T-helper 2 cell treated with Interferon-gamma antibody and Interleukin-4, amounts not matched to agents 100 ng/mL and 5 ng/mL, for 36 hours (primary cell): ENCODE results near the gene DPP7. TPM values are rescaled to one million over a fixed set of nuclear protein-coding genes. Genes with fewer than 3 reads are reported as not detected.

Experiments used
- intact Hi-C: fragments of 100-400 bp; cut with micrococcal nuclease; formaldehyde crosslinking; loops from one replicate; pipeline ENCODE4 v1.15.1; 2023
- total RNA-seq: library from RNA; stranded (reverse); gene quantifications from 2 replicates; pipeline ENCODE4 v1.2.3, GENCODE V29; 2022

The DPP7 gene
- total RNA-seq, 1 donor from 2014 or later, result 229 TPM

DNA sequence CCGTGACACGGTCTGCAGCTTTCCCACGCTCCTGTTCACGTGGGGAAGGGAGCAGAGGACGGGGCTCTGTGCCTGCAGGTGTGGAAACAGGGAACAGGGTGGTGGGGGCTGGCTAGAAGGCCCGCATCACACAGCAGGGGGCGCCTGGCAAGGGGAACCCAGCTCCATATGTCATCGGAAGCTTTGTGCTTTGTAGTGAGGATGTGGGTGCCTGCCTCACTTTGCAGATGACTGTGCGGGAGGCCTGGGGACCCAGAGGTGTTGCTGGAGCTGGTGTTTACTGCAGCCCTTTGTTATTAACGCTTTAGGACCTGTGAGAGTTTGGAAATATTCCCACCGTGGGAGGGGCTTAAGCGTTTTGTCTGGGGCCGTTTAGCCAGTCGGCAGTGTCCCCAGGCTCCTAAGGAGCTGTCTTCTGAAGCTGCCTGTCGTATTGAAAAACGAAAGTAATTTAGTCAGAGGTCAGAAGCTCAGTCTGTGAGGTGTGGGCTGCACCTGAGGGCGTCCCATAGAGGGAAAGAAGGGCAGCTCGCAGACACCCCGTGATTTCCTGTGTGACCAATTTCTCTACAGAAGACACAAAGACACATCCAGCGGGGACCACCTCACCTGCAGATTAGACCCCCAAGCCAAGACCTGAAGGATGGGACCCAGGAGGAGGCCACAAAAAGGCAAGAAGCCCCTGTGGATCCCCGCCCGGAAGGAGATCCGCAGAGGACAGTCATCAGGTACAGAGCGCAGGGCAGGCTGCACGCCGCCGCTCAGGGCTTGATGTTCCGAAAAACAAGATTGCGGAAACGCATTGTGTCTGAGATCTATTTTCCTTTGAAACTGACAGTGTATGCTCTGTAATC lies 18.6 kb downstream of the DPP7 start:
- intact Hi-C loops, result loop anchor here (1.0 kb wide), 3 partner anchors 10 to 31 kb away; partner anchors contain the start of genes DPP7 and MAN1B1

DNA sequence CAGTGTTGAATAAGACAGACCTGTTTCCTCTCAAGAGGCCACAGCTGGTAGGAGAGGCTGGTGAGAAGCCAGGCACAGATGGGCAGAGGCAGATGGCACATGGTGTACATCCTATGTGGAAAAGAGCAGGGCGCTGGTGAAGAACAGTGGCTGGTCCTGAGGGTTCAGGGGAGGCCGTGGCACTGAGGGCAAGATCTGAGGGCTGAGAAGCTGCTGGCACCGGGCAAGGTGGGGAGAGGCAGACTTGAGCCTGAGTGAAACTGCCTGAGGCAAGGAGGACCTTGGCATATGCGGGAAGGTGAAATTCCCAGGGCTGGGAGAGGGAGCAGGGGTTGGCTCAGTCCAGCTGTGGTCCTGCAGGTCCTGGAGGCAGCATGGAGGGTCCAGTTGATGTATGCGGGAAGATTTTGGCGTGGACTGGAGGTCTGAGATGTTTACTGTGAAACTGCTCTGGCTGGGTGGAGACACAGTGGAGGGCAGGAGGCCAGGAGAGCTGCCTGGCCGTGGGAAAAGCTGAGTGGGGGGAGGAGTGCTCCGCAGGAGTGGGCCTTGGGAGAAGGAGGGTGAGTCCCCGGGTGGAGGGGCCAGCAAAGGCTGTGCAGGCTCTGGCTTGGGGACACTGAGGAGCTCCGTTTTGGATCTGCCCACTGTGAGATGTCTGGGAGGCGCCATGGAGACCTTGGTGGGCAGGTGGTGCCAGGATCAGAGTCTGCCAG lies 25.1 kb downstream of the DPP7 start:
- intact Hi-C loops, result no loop called here

DNA sequence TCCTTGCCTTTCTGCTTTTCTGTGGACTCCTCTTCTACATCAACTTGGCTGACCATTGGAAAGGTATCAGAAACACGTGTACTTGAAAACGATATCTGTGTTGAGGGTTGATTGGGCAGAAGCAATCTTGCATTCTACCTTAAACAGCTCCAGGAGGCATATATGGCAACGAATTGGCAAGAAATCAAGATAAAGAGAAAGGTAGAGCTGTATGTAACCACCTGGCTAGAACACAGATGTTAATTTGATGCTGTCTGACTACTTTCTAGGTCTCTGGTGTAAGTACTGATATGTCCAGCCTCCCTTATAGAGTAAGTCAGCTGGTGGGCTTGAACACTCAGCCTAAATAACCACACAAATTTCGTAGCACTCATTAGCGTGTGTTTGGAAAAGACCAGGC lies 26.4 kb downstream of the DPP7 start:
- intact Hi-C loops, result no loop called here

DNA sequence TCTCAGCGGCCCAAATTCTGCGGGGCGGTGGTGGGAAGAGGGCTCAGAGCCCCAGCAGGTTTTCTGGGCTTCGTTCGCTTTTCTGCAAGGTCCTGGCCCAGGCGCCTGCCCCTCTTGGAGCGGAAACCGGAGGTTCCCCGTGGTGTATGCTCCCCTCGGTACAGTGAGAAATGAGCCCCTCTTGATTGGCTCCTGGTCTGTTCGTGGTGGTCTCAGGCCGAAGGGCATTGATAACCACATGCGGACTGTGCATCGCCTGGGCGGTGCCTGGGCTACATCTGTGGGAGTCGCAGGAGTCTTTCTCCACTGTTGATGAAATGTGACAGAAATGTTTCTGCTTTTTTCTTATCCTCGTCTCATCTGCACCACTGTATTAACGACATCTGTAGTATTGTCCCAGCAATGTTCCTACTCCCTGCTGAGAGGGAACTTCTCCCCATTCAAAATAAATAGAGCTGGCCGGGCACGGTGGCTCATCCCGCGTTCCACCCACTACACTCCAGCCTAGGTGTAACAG lies 27.1 kb downstream of the DPP7 start:
- intact Hi-C loops, result no loop called here

DNA sequence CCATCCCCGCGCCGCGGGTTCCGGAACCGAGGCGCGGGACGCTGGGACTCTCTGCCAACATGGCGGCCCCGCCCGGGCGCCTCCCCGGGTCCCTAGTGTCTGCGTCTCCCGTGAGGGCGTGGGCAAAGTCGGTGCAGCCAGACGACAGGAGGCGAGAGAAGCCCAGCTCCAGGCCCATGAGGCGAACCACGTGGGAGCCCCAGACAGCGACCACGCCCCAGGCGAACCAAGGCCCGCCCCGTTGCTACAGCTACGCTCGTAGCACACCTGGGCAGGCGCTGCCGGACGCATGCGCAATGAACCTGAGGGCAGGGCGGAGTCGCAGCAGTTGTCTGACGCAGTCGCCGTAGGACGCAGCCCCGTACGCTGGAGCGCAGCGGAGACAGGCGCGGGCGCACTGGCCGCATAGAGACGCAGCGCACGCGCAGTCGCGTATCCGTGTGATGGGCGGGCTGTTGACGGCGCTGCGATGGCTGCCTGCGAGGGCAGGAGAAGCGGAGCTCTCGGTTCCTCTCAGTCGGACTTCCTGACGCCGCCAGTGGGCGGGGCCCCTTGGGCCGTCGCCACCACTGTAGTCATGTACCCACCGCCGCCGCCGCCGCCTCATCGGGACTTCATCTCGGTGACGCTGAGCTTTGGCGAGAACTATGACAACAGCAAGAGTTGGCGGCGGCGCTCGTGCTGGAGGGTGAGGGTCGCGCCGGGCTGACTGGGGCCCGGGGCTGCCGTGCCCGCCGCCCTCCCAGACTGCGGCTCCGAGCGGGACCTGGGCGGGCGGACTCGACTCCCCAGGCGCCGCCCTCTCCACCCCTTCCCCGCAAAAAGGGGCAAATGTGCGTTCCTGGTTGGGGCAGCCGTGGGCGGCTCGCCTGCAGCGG lies 27.8 kb downstream of the DPP7 start, which contains the start of gene MAN1B1:
Gene MAN1B1 (plus strand): TSS at position 455 of the 878 bp plus-strand sequence. CDS start 15 bp downstream, at position 470.
- intact Hi-C loops, result loop anchor here (1.0 kb wide), 5 partner anchors 9 to 155 kb away; partner anchors contain the start of genes DPP7, SAPCD2, TUBB4B and UAP1L1

DNA sequence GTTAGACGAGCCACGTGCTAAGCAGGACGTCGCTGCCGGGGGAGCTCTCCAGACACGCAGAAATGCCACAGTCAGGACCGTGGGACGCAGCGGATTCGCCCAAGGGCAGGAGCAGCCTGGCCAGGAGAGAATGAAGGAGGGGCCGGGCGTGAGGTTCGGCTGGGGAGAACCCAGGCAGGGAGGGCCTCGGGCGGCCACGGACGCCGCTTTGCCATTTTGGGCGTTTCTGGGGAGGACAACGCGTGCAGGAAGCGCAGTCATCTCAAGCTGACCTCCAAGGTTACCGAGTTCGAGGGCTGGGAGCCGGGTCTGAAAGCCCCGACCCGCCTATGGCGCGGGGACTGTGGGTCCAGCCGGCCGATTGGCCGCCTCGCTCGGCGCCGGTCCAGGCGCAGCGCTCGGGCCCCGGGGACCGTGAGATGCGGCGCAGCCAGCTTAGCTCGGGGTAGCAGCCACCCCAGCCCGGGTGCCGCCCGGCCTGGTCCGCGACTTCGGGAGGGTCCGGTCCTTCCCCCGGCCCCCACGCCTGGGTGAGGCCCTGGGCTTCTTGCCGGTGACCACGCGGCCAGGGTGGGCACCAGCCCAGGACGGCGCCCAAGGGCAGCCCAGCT lies 28.5 kb downstream of the DPP7 start:
- intact Hi-C loops, result loop anchor here (1.0 kb wide), 5 partner anchors 9 to 155 kb away; partner anchors contain the start of genes DPP7, SAPCD2, TUBB4B and UAP1L1

DNA sequence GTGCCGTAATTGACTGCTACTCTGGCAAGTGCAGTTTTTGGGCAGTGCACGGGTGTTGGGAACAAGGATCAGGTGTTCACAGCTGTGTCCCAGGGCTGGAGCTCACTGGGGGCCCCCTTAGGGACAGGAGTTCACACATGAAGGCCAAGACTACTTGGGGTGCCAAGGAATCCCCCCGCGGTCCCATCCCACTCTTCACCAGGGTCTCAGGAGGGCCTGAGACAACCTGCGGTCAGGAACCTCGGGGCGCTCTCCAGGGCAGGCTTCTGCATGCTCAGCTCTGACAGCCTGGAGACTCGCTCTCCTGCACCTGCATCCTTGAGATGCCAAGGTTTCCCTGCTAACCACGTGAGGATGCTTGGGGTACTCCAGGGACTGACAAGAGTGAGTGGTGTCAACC lies 30.0 kb downstream of the DPP7 start:
- intact Hi-C loops, result no loop called here

DNA sequence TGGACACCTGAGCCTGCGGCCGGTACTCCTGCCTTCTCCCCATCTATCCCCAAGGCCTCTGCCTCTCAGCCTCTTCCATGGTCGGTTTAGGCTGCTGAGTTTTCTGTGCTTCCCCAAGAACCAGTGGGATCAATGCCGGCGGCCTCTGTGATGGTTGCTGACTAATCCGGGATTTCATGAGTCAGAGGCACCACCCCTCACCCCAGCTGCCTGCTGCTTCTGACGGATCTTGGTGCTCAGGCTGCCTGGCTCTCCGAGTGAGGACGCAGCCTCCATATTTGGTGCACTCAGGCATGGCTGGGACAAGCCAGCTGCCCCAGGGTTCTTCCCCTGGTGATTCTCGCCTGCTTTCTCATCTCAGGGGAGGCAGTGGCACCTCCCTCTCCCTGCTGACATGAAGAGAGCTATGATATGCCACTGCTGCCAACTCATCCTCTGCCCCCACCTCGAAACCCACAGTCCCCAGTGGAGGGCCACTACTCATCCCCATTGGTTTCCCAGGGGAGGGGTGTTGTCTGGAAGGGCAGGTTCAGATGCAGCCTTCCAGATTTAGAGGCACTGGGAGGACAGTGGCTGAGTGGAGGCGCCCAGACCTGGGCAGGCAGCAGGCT lies 31.0 kb downstream of the DPP7 start:
- intact Hi-C loops, result no loop called here

DNA sequence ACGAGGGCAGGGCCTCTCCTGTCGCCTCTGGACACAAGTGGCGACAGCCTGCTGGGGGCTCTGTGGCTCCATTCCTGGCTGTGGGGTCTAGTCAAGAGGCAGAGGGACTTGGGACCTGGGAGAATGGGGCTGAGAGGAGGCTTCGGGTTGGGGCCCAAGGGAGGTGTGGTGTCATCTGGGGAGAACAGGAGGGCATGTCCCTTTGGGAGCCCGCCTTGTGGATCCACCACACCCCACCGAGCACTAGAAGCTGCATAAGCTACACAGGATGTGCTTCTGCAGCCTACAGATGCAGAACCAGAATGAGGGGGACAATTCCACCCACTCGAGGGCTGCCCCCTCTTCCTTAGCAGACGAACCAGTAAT lies 31.6 kb downstream of the DPP7 start:
- intact Hi-C loops, result no loop called here

DNA sequence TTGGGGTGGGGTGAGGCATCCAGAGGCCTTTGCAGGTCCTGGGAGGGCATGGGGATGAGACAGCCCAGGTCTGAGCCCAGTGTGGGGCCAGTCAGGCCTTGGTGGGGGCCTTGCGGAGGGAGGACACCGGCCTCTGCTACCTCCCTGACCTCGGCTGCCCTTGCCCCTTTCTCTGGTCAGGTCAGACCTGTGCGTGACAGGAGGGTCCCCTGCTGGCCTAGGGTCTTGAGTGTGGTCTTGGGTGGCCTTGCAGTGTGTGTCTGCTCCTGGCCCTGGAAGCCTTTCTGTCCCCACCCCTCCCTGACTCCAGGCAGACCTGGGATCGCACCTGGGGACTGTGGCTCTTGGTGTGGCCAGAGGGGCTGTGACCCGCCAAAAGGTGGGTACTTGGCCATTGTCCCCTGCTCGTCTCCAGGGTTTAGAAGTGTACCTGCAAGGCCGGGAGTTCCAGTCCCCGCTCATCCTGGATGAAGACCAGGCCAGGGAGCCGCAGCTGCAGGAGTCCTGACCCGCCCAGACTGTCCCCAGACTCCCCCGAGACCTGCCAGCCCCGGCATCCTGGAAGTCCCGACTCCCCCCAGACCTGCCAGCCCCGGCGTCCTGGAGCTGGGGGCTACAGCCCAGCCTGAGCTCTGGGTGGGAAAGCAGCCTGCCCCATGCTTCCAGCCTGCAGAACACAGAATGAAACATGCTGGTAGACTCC lies 32.2 kb downstream of the DPP7 start:
- intact Hi-C loops, result no loop called here

DNA sequence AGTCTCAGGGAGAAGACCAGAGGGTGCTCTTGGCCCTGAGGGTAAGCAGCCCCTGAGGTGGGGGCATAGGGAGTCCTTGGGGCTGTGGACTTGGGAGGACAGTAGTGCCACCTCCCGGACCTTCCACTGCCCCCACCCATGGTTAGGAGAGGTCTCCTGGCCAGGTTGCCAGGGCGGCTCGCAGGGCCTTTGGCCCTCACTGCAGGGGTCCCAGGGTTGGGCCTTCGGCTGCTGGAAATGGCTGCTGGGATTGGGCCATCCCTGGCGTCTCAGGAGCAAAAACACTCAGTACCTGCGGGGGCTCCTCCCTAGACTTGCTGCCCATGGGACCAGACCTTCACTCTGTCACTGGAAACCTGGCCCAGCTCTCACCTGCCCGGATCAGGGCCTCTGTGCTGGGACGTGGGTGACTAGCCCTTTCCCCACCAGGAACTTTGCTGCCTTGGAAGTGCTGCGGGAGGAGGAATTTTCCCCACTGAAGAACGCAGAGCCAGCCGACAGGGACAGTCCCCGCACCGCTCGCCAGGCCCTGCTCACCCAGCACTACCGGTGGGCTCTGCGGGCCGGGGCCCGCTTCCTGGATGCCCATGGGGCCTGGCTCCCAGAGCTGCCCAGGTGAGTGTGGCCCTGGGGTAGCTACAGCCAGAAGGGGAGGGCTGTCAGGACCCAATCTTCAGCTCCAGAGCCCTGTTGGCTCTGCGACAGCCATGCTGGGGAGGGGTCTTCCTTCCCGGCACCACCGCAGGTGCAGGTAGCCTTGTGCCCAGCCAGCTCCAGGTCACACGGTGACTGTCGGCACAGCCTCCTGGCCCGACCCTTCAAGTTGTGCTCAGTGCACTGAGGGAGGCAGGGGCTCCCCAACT lies 34.0 kb downstream of the DPP7 start:
- intact Hi-C loops, result no loop called here

DNA sequence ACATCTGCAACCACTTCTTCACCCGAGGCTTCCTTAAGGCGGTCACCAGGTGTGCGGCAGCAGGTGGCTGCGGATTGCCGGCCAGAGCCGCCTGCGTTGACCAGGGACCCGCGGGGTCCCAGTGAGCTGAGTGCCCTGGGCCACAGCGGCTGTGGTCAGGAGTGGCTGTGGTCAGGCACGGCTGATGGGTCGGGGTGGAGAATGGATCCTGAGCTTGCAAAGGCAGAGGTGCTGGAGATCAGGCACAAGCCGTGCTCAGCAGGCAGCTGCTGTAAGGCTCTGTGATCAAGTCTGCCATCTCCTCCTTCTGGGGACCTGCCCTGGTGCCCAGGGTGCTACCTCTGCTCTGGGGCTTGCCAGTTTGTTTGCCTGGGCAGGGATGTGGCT lies 35.1 kb downstream of the DPP7 start:
- intact Hi-C loops, result no loop called here

DNA sequence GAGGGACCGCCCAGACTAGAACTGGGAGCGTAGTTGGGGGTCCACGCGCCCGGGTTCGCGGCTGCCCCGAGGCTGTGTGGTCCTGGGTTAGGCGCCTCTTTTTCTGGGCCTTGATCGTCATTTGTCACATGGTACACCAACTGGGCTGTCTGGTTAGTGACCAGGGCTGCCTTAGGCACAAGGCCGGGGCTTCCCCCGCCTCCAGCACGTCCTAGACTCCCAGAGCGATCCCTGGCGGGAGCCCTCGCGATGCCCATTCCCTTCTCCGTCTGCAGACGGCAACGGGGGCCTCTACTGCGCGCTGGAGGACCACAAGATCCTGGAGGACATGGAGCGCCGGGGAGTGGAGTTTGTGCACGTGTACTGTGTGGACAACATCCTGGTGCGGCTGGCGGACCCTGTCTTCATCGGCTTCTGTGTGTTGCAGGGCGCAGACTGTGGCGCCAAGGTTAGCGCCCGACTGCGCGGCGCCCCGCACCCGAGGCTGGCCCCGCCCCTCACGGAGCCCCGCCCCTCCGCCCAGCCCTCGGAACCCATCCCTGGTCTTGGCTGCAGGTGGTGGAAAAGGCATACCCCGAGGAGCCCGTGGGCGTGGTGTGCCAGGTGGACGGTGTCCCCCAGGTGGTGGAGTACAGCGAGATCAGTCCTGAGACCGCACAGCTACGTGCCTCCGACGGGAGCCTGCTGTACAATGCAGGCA lies 35.7 kb downstream of the DPP7 start:
- intact Hi-C loops, result no loop called here

DNA sequence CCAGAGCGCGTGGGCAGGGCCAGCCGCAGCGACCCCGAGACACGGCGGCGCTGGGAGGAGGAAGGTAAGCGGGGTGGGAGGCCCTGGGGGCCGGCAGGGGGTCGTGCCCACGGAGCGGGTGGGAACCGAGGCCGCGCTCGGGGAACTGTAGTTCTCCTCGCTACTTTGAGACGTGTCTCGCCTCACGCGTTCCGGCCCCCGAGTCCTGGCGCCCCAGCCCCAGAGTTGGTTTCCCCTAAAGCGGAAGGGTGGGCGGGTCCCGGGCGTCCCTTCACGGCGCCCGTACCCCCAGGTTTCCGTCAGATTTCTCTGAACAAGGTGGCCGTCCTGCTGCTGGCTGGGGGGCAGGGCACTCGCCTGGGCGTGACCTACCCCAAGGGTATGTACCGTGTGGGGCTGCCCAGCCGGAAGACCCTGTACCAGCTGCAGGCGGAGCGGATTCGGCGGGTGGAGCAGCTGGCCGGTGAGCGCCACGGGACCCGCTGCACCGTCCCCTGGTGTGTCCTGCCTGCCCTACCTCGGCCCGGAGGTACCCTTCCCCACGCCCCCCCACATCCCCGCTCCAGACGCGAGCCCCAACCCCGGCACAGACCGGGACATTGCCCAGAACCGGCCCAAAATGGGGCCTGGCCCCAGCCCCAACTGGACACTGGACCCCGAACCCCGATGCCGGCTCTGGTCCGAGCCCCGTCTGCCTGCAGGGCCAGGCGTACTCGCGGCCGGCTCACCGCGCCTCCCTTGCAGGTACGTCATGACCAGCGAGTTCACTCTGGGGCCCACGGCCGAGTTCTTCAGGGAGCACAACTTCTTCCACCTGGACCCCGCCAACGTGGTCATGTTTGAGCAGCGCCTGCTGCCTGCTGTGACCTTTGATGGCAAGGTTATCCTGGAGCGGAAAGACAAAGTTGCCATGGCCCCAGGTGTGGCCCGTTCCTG lies 36.5 kb downstream of the DPP7 start:
- intact Hi-C loops, result loop anchor here (1.0 kb wide), 1 partner anchor 8 kb away; the partner anchor contains the start of gene MAN1B1

DNA sequence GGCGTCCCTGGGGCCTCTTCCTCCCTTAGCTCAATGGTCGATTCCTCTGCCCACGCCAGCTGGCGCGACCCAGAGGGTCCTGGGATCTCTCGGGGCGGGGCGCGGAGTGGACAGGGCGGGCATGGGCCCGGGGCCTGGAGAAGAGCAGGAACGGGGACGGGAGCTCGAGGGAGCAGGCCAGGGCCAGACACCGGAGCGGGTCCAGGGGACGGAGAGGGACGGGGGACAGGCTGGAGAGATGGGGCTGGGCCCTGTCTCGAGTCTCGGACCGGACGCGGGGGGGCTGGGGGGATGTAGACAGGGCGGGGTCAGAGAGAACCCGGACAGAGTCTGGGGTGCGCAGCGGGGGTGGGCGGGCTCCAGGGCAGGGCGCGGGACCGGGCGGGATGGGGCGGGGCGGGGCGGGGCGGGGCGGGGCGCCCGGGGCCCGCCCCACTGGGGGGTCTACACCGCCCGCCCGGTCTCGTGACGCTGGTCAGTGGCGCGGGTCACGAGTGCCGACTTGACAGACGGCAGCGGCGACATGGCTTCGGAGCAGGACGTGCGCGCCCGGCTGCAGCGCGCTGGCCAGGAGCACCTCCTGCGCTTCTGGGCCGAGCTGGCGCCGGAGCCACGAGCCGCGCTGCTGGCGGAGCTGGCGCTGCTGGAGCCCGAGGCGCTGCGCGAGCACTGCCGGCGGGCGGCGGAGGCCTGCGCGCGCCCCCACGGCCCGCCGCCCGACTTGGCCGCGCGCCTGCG lies 37.4 kb downstream of the DPP7 start, which contains the start of gene UAP1L1:
Gene UAP1L1 (plus strand): TSS at position 508 of the 738 bp plus-strand sequence. CDS start 16 bp downstream, at position 524.
- intact Hi-C loops, result loop anchor here (1.0 kb wide), 1 partner anchor 9 kb away; the partner anchor contains the start of gene MAN1B1

DNA sequence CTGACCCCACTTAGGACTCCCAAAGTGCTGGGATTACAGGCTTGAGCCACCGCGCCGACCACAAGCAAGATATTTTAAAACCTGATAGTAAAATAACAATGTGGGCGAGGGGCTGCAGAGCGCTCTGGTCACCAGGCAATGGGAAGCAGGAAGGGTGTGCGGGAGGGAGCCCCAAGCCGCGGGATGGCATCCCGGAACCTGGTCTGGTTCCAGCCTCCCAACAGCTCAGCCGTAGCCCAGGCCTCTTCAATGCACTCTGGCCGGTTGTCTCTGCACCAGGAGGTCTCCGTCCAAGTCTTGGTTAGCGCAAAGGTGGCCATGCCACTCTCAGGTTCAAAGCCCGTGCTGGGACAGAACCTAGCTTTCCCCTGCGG lies 37.9 kb downstream of the DPP7 start:
- intact Hi-C loops, result loop anchor here (1.0 kb wide), 1 partner anchor 10 kb away; the partner anchor contains the start of gene MAN1B1
